Medulla oblongata (tissue), 1 donor: Measurements from ENCODE around the gene RRAS2.
A peak's percentile ranks its signal among the peaks of the same experiment; 100 is the strongest.
"Not testable (repeated sequence)": the region's sequence is repeated elsewhere in the genome, so short reads cannot be mapped to it uniquely, and the experiment has no call there.

Source experiments
- DNase-seq: peaks from one replicate; pipeline ENCODE4 v3.0.0-alpha.2; 2015; ENCODE audit errors: extremely low spot score

RRAS2 gene

DNA sequence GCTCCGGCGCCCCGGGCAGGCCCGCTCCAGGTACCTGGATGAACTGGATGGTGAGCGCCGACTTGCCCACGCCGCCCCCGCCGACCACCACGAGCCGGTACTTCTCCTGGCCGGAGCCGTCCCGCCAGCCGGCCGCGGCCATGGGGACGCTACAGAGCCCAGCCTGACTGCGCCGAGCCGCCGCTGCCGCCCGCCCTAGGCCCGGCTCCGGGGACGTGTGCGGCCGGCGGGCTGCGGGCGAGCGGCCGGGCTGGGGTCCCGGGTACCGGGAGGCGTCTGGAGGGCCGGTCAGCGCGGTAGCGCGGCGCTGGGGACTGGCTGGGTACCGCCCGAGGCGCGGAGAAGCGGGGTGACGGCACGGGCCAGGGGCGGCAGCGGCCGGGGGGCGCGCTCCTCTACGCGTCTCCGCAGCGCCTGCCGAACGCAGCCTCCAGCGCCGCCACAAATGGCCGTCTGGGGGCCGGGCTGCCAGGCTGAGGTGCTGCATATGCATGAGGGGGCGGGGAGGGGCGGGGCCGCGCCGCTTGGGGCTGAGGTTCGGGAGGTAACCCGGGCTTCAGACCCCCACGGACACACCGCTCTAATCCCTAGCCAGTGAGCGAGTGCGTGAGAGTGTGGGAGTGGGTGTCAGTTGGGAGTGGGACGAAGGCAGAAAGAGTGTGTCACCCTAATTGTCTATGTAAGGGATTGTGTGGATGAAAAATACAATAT is at the start of gene RRAS2:
Gene RRAS2, minus strand, starts transcription at position 455 of the 711 bp plus-strand sequence. Its CDS starts 313 bp downstream, at position 142.
- peak; percentile 49 for DNase-seq

DNA sequence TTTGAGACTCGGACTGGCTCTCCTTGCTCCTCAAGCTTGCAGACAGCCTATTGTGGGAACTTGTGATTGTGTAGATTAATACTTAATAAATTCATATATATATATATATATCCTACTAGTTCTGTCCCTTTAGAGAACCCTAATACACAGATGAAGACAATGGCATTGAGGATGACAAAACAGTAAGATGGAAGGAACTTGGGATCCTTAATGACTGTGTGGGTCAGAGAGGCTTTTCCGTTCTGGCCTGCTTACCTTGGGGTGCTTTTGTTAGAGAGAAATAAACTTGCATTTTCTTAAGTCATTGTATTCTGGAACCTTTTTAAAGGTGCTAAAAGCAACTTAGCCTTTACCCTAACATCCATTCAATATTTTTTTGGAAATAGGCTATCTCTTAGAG is 49.6 kb upstream of the RRAS2 start:
- DNase-seq, result no peak

DNA sequence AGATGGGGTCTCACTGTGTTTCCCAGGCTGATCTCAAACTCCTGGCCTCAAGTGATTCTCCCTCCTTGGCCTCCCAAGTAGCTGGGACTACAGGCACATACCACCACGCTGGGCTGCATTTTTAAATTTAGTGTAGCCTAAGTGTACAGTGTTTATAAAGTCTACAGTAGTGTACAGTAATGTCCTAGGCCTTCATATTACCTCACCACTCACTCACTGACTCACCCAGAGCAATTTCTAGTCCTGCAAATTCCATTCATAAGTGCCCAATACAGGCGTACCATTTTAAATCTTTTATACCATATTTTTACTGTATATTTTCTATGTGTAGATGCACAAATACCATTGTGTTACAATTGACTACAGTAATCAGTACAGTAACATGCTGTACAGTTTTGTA is 47.1 kb upstream of the RRAS2 start:
- DNase-seq, result not testable (repeated sequence)

DNA sequence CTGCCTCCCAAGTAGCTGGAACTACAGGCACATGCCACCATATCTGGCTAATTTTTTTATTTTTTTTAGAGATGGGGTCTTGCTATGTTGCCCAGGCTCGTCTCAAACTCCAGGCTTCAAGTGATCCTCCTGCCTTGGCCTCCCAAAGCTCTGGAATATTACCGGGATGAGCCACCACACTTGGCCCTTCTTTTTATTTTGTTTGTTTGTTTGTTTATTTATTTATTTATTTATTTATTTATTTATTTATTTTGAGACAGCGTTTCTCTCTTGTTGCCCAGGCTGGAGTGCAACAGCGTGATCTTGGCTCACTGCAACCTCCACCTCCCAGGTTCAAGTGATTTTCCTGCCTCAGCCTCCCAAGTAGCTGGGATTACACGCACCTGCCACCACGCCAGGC is 44.5 kb upstream of the RRAS2 start:
- DNase-seq, result not testable (repeated sequence)

DNA sequence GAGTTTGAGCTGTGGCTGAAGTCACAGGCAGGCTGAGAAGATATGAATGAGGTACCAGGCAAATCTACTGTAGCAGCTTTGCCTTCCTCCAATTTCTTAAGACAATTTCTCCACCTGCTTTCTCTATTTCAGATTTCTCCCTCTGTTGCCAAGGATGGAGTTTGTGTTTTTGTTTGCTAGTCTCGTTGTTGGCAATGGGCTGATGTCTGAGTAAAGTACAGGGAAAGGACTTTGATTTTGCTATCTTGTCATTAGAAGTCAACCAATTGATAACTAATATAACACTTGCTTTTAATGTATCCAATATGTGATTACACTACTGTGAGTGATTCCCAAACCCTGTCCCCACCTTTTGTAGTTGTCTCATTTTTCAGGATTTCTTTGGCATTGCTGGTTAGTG is 40.1 kb upstream of the RRAS2 start:
- no peak for DNase-seq

DNA sequence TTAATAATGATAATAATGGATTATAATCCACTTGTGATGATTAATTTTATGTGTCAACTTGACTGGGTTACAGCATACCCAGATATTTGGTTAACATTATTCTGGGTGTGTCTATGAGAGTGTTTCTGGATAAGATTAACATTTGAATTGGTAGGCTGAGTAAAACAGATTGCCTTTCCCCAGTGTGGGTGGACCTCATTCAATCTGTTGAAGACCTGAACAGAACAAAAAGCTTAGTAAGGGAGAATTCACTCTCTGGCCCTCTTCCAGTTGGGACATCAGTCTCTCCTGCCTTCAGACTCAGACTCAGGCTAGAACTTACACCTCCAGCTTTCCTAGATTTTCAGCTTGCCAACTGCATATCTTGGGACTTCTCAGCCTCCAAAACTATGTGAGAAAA is 37.3 kb upstream of the RRAS2 start:
- DNase-seq, result no peak

DNA sequence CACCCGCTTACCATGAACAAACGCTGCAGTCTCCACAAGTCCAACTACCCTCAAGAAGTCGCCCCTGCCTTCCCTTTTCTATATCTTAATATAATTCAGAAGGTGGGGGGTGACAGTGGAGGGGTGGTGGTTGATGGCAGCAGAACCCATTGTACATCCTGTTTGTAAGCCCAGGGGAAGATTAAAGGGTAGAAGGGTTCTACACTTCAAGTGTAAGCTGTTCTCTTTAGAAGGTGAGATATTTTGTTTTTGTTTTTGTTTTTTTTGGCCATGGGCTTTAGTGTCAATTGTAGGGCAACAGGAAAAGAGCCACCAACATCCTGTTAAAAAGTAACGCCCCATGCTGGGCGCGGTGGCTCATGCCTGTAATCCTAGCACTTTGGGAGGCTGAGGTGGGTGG is 34.9 kb upstream of the RRAS2 start:
- DNase-seq, result no peak

DNA sequence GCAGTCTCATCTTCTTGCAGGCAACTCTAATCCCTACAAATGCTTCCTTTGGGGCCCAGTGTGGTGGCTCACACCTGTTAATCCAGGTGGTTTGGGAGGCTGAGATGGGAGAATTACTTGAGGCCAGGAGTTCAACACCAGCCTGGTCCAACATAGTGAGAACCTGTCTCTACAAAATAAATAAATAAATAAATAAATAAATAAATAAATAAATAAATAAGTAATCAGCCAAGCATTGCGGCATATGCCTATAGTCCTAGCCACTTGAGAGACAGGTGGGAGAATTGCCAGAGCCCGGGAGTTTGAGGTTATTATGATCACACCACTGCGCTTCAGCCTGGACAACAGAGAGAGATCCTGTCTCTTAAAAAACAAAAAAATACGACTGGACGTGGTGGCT is 34.1 kb upstream of the RRAS2 start:
- no peak for DNase-seq

DNA sequence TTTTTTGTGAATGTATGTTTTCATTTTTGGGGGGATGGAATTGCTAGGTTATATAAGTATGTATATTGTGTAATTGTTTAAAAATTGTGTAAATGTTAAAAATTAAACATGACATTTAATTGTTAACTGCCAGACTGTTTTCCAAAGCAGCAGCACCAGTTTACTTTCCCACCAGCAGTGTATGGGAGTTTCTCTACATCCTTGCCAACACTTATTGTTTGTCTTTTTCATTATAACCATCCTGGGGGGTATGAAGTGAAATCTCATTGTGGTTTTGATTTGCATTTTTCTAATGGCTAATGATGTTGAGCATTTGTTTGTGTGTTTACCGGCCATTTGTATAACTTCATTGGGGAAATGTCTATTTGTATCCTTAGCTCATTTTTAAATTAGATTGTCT is 31.7 kb upstream of the RRAS2 start:
- no peak for DNase-seq

DNA sequence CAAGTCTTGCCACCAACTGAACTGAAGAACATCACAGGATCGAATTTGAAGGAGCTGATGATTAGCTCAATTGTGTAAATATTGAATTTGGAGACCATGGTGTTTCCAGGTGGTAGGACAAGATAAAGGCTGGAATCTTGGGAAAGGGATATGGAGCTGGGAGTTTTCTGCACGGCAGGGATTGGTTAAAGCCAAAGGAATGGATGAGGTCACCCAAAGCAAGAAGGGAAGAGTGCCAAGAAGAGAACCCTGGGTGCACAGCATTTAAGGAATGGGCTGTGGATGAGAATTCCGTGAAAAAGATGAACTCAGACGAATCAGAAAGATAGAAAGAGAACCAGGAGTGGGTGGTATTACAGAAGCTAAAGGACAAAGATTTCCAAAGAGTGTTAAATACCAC is 29.4 kb upstream of the RRAS2 start:
- no peak for DNase-seq

DNA sequence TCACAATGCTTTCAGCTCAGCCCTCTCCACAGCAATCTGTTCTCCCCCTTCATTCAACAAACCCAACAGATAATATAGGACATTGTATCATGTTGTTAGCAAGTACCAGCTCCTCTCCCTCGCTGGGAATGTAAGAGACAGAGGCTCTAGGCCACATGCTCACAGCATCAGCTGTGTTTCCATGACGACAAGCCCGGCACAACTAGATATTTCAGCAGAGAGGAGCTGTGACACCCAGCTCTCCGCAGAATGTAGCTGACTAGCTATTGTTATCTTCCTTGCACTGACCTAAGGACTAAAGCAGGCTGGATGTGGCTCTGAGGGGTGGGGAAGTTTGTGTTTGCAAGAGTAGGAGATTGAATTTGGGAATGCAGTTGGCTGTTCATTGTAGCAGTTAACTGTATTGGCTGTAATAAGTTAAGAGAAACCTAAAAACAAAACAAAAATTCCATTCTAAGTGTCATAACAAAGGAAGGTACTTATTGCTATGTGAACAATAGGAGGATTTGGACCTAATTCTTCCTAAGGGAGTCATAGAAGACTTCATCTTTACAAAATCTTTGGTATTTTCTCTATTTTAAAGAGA is 28.0 kb upstream of the RRAS2 start:
- peak; percentile 93 for DNase-seq

DNA sequence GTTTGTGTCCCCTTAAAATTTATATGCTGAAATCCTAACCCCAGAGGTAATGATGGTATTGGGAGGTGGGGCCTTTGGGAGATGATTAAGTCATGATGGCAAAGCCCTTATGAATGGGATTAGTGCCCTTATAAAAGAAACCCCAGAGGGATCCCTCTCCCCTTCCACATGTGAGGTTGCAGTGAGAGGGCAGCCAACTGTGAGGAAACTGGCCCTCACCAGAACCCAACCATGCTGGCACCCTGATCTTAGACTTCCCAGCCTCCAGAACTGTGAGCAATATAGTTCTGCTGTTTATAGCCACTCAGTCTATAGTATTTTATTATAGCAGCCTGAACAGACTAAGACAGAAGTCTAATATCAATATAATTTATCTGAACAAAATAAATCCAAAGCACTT is 27.1 kb upstream of the RRAS2 start:
- no peak for DNase-seq

DNA sequence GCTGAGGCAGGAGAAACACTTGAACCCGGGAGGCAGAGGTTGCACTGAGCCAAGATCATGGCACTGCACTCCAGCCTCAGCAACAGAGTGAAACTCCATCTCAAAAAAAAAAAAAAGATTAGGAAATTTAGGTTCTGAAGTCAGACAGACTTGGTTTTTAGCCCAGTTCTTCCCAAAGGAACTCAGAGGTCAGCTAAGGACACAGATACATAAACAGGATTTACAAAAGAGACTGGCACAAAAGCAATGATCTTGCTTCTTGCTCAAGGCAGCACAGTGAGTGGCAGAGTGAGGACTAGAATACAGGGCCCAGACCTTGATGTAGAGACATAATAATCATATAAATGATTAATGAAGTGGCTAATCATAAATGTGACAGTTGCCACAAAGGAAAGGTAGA is 25.4 kb upstream of the RRAS2 start:
- DNase-seq, result no peak

DNA sequence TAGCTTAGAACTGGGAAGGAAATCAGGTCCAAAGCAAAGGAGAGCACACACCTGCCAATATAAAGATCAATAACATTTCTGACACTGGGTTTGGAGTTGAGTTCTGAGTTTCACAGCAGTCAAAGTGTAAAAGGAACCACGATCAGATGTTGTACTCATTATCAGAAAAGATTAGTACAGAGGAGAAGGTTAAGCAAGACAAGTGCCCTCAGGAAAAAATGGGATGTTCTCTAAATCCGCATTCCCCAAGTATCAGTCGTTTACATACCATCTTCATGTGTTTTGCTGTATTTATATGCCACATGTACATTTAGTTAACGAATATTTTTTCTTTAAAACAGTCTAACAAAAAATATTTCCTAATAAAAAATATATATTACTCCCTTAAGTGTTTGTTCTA is 23.0 kb upstream of the RRAS2 start:
- no peak for DNase-seq

DNA sequence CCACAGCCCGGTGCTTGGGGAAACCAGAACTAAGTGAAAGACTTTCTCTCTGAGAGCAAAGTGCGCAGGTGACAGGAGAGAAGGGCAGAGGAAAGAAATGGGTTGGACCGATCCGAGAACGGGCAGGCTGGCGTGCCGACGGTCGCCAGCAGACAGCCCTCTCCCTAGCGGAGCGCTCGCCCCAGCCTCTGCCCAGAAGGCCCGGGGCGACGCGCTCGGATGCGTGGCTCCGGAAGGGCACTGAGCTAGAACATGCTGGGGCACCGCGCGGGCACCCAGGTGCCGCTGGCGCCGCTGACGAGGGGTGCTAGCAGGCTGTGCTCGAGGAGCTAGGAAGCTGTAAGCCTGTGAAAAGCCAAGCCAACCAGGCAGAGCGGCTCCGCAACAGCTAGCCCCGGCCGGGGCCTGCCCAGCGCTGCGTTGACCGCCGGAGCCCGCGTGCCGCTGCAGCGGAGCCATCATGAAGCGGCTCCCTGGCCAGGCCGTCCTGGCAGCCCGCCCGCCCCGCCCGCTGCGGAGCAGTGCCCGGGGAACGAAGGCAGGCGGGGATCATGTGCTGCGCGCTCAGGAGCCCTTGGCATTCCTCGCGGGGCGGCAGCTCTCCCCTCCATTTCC is 22.1 kb upstream of the RRAS2 start:
- peak; percentile 64 for DNase-seq

DNA sequence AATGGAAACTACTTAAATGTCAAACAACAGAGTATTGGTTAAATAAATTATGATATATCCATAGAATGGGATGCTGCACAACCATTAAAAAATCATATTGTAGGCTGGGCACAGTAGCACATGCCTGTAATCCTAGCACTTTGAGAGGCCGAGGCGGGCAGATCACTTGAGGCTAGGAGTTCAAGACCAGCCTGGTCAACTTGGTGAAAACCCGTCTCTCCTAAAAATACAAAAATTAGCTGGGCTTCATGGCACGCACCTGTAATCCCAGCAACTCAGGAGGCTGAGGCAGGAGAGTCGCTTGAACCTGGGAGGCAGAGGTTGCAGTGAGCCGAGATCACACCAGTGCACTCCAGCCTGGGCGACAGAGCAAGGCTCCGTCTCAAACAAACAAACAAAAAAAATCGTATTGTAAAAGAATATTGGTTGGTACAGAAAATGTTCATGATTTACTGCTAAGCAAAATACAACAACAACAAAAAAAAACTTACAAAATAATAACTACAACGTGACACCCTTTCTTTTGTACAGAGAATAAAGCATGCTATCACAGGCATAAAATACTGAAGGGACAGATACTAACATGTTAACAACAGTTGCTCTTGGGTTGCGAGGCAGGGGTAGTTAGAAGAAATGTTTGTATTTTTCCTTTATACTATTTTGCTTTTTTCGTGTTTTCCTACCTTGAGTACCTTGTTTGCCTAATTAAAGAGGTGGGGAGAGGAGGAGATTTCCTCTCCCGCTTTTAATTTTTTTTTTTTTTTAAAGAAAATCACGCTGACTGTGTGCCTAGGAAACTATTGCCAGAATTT is 21.3 kb upstream of the RRAS2 start:
- DNase-seq, result no peak

DNA sequence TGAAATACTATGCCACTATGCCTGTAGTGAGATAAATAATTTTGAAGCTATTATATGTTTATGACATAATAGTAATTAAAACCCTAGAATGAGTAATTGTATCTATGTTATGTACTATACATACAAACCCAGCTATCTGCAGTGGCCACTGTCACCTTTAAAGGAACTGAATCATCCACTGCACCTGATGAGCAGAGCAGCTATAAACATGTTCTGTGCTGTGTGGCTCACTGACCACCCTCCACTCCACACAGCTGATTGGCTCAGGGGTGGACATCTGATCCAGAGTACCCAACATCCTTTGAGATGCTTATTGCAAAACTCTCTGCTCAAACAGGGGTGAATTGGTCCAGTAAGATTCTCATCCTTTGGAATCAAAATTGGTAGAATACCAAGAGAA is 19.2 kb upstream of the RRAS2 start:
- no peak for DNase-seq

DNA sequence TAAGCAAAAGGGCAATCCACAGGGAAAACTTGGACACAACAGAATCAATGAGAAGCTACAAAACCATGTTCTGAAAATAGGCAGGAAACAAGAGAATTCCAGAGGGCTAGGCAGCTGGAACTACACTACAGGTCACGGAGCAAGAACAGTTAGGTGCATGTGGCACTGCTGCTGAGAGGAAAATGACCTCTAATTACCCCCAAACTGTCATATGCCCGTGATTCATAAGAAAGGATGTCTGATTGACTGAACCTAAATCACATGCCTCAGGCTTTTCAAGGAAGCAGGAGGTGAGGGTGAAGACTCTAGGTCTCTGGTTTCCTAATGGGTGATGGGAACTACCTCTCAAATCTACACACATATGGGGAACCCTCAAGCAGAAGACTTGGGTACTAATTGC is 17.9 kb upstream of the RRAS2 start:
- DNase-seq, result no peak

DNA sequence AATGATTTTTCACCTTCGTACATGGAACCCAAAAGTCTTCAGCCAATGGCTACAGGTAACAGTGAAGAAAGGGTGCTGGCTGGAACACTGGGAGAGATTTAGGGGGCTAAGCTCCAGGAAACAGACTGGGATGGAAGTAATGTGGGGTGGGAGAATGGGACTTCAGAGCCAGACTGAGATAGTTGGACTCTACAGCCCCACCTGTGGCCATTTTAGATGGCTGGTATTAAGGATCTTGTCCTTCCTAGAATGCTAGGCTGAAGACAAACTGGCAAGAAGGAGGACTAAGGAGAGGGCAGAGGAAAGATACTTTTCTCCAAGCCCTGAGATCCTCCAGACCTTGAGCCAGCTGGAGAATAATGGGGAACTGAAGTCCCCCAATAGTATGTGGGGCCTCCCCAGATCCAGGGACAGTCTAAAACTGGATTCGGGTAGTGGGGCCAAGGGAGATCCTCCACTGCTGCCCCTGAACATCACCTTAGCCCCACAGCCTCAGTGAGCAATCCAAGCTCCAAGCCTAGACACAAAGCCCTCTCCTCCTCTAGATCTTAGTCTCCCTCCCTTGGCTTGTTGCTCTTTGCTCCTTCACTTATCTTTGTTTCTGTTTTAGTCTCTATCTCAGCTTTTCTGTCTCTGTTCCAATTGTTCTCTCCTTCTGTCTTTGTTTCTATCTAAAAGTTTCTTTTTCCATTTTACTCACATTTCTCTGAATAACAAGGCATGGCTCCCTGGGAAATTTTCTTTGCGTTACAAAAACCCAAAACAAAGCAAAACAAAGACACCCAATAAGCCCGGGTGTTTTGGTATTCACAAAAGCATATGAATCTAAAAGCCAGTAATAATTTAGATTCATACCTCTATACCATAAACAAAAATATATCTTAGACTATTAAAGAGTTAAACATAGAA is 16.2 kb upstream of the RRAS2 start:
- DNase-seq, result no peak

DNA sequence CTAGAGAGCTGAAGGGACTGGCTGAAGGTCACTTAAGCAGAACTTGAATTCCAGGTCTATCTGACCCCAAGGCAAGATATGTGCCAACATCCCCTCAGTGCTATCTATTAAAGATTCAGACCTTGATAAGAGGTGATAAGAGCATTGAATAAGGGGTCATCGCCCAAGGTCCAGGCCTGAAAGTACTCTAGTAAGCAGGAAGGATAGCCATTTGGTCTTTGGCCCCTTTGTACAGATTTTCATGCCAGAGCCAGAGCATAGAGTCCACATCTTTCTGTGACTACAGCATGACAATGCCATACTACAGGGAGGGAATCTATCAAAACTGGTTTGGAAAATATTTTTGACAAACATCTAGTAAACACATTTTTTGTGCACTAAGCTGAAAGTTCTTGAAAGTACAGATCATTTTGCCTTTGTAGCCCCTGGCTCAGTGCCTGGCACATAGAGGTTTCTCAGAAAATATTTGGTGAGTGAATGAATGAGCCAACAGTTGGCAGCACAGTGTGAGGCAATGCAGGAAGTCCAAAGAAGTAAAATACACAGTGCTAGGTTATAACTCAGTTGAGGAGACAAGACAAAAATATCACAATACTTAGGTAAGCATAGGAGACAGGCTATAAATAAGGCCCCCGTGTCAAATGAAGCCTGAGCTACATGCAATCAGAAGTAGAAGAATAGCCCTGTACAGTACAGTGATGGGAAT is 15.1 kb upstream of the RRAS2 start:
- DNase-seq, result no peak

DNA sequence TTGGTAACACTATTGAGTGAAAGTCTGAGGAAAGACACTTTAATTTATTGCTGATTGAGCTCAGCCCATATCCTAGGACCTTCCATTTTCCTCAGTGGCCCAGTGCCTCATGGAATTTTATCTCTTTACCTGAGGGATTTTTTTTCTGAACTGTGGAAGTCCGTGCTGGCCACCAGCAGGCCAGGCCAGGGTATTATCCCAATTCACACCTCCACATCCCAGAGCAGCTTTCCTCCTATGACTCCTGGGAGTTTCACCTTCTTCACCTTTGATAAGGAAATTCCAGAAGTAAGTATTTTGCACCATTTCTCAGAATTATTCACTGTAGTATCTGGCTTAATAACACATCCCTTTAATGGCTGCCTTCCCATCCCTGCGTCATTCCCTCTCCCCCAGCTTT is 13.0 kb upstream of the RRAS2 start:
- no peak for DNase-seq
